Rectal smooth muscle tissue (tissue), 1 donor: ENCODE data around the gene KIAA0586.
"Not testable (repeated sequence)": the region's sequence is repeated elsewhere in the genome, so short reads cannot be mapped to it uniquely, and the experiment has no call there.

Experiments used
- H3K27ac ChIP-seq: one replicate; pipeline ENCODE4 v1.7.0; 2013; ENCODE audit warnings: low read depth, low read length, inconsistent platforms
- H3K27me3 ChIP-seq: one replicate; pipeline ENCODE4 v1.7.0; 2013; ENCODE audit warnings: low read length; ENCODE audit not compliant: control insufficient read depth, insufficient read depth
- H3K36me3 ChIP-seq: one replicate; pipeline ENCODE4 v1.7.0; 2013; ENCODE audit warnings: low read length; ENCODE audit not compliant: control insufficient read depth, insufficient read depth
- H3K4me1 ChIP-seq: one replicate; pipeline ENCODE4 v1.7.0; 2013; ENCODE audit warnings: low read length; ENCODE audit not compliant: control insufficient read depth, insufficient read depth
- H3K4me3 ChIP-seq: one replicate; pipeline ENCODE4 v1.7.0; 2013; ENCODE audit warnings: low read length
- H3K9ac ChIP-seq: one replicate; pipeline ENCODE4 v1.7.0; 2013; ENCODE audit warnings: low read length

KIAA0586 gene

GRCh38 chr14:58469309-58469708 lies 41.8 kb downstream of the KIAA0586 start:
- Histone ChIP-seq H3K27ac (no peak overlapping the region), H3K4me3 (no peak overlapping the region), H3K27me3 (no peaks in the 10 kb centered on the region), H3K4me1 (no peaks in the 10 kb centered on the region), H3K36me3 (peaks cover 12% of the 10 kb centered on the region), H3K9ac (no peak overlapping the region)

DNA sequence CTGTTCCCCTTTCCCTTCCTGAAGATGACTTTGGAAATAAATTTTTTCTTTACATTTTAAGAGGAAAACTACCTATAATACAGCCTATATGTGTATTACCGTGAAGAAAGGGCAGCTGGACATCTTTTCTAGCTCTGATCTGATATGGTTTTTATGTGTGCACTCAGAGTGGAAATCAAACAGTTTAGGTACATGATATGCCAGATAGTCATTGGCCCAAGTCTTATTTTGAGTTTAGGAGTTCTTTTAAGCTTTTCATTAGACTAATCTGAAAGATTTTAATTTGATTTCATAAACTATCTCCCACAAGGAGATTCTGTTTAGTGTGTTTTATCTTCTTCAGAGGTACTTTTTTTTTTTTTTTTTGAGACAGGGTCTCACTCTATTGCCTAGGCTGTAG lies 48.8 kb downstream of the KIAA0586 start:
- H3K27me3 ChIP-seq, result no peaks in the 10 kb centered on the region
- H3K36me3 ChIP-seq, result peaks cover 3% of the 10 kb centered on the region
- H3K4me1 ChIP-seq, result no peaks in the 10 kb centered on the region
- H3K9ac ChIP-seq, result no peak overlapping the region
- no peak overlapping the region for H3K4me3 ChIP-seq
- no peak overlapping the region for H3K27ac ChIP-seq

DNA sequence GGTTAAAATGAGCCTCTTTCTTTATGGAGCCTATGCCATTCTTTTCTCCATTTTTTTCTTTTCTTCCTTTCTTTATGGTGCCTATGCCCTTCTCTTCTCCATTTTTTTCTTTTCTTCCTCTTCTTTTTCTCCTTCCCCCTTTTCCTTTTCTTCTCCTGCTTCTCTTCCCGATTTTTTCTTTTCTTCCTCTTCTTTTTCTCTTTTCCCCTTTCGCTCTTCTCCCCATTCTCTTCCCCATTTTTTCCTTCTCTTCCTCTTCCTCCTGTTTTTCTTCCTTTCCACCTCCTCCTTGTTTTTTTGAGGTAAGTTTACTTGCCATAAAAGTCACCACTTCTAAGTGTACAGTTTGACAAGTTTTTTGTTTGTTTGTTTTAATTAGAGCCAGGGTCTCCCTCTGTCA lies 50.1 kb downstream of the KIAA0586 start:
- Histone ChIP-seq H3K36me3 (peaks cover 3% of the 10 kb centered on the region), H3K9ac (no peak overlapping the region), H3K4me3 (no peak overlapping the region), H3K4me1 (no peaks in the 10 kb centered on the region), H3K27ac (no peak overlapping the region), H3K27me3 (no peaks in the 10 kb centered on the region)

GRCh38 chr14:58478329-58478728 lies 50.8 kb downstream of the KIAA0586 start:
- H3K27me3 ChIP-seq, H3K36me3 ChIP-seq, H3K4me3 ChIP-seq, H3K27ac ChIP-seq, H3K9ac ChIP-seq, H3K4me1 ChIP-seq: not testable (repeated sequence)

- H3K4me1 ChIP-seq, result no peaks in the 10 kb centered on the region
- H3K36me3 ChIP-seq, result peaks cover 3% of the 10 kb centered on the region
- no peak overlapping the region for H3K27ac ChIP-seq
- no peaks in the 10 kb centered on the region for H3K27me3 ChIP-seq
- H3K4me3 ChIP-seq, result no peak overlapping the region
- no peak overlapping the region for H3K9ac ChIP-seq
These were observed 52.5 kb downstream of the KIAA0586 start for GRCh38 chr14:58479975-58480374.

DNA sequence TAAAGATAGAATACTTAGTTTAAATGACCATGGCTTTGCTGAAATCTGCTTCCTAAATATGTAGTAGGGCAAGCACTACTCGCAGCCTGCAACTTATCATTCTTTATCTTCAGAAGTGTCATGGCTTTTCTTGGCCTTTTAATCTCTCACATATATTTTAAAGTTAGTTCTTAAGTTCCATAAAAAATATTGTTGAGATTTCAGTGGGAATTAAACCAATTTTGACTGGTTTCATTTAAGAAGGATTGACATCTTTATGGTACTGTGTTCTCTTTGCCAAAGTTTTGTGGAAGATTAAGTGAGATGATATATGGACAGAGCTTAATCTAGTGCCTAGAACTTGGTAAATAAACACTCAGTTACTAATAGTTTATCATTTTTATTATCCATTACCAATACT lies 56.7 kb downstream of the KIAA0586 start:
- Histone ChIP-seq H3K4me1 (no peaks in the 10 kb centered on the region), H3K27me3 (no peaks in the 10 kb centered on the region), H3K9ac (no peak overlapping the region), H3K36me3 (peaks cover 2% of the 10 kb centered on the region), H3K27ac (no peak overlapping the region), H3K4me3 (no peak overlapping the region)

GRCh38 chr14:58488550-58488949 lies 61.0 kb downstream of the KIAA0586 start:
- Histone ChIP-seq H3K4me3 (no peak overlapping the region), H3K36me3 (peaks cover 6% of the 10 kb centered on the region), H3K4me1 (no peaks in the 10 kb centered on the region), H3K27me3 (no peaks in the 10 kb centered on the region), H3K9ac (no peak overlapping the region), H3K27ac (no peak overlapping the region)

DNA sequence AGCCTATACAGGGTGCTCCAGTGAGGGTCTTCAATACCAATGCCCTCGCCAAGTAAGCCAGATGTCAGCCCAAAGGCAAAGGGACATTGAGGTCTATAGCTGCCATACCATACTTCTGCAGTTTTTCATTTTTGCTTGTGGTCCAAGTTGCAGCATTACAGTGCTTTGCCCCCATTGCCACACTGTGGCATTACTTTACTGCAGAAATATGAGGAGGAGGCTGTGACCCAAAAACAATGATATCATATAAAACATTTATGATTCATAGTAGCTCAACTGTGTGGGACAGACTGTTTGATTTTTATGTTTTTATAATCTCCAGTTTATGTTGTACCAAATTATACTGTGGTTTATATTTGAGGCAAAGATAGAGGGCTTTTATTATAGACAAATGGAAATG lies 64.1 kb downstream of the KIAA0586 start:
- Histone ChIP-seq H3K27me3 (no peaks in the 10 kb centered on the region), H3K9ac (no peak overlapping the region), H3K4me1 (no peaks in the 10 kb centered on the region), H3K36me3 (peaks cover 6% of the 10 kb centered on the region), H3K27ac (no peak overlapping the region), H3K4me3 (no peak overlapping the region)

GRCh38 chr14:58492044-58492443 lies 64.5 kb downstream of the KIAA0586 start:
- peaks cover 6% of the 10 kb centered on the region for H3K36me3 ChIP-seq

GRCh38 chr14:58501214-58501816 lies 73.8 kb downstream of the KIAA0586 start:
- Histone ChIP-seq H3K27me3 (no peaks in the 10 kb centered on the region), H3K9ac (no peak overlapping the region), H3K4me3 (no peak overlapping the region), H3K4me1 (no peaks in the 10 kb centered on the region), H3K36me3 (peaks cover 3% of the 10 kb centered on the region), H3K27ac (no peak overlapping the region)

More at GRCh38 chr14:58492044-58492443, 64.5 kb downstream of the KIAA0586 start:
- Histone ChIP-seq H3K27me3 (no peaks in the 10 kb centered on the region), H3K9ac (no peak overlapping the region), H3K27ac (no peak overlapping the region), H3K4me1 (no peaks in the 10 kb centered on the region), H3K4me3 (no peak overlapping the region)

DNA sequence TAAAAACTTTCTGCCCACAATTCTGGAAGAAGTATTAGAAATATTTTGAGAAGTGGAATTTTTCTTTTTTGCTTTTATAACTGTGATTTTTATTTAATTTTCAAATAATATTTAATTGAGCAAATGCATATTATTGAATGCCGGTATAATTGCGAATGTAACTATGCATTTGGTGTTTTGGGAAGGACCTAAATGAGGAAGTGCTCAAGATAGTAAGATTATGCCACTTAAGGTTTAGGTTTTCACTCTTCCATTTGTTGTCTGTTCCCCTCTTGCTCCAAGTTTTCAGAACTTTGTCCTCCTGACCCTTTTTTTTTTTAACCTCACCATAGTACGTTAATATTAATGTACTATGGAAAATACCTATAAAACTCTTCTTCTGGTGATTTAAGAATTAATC lies 85.8 kb downstream of the KIAA0586 start:
- H3K4me3 ChIP-seq, result no peak overlapping the region
- peaks cover 2% of the 10 kb centered on the region for H3K36me3 ChIP-seq
- no peak overlapping the region for H3K9ac ChIP-seq
- no peaks in the 10 kb centered on the region for H3K27me3 ChIP-seq
- no peak overlapping the region for H3K27ac ChIP-seq
- H3K4me1 ChIP-seq, result no peaks in the 10 kb centered on the region

GRCh38 chr14:58517592-58517991 lies 90.1 kb downstream of the KIAA0586 start:
- Histone ChIP-seq H3K27ac (no peak overlapping the region), H3K27me3 (no peaks in the 10 kb centered on the region), H3K36me3 (peaks cover 2% of the 10 kb centered on the region), H3K4me1 (no peaks in the 10 kb centered on the region), H3K9ac (no peak overlapping the region), H3K4me3 (no peak overlapping the region)

DNA sequence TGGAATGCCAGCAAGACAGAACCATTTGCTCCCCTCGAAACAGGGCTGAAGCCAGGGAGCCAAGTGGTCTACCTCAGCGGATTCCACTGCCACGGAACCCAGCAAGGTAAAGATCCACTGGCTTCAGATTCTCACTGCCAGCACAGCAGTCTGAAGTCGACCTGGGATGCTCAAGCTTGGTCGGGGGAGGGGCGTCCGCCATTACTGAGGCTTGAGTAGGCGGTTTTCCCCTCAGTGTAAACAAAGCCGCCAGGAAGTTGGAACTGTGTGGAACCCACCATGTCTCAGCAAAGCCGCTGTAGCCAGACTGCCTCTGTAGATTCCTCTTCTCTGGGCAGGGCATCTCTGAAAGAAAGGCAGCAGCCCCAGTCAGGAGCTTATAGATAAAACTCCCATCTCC lies 98.2 kb downstream of the KIAA0586 start:
- H3K27ac ChIP-seq, H3K36me3 ChIP-seq, H3K4me3 ChIP-seq, H3K4me1 ChIP-seq, H3K9ac ChIP-seq, H3K27me3 ChIP-seq: not testable (repeated sequence)
